GDM1 (cell line): ENCODE results near the gene TLL2.

Experiments
- DNase-seq: peaks from one replicate; lab custom pipeline; 2025; lab: John Stamatoyannopoulos, UW

The TLL2 gene

DNA sequence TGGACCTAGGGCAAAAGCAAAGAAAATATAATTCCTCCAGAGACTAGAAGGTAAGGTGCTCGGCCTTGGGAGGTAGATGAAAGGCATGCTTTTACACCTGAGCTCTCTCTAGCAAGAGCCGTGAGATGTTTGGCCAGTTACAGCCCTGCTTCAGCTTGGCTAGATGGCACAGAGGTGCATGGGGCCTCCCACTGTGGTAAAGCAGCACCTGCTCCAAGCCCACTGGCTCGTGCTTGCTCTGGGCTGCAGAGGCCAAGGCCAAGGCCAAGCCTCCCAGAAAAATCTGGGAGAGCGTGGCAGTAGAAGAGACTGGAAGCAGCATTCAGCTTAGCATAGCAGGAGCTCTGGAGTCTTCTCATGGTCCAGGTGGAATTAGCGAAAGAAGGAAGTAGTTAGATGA is 123.9 kb downstream of the TLL2 start:
- DNase-seq, result no peak

GRCh38 chr10:96387601-96388000 is 126.1 kb downstream of the TLL2 start:
- DNase-seq, result no peak

GRCh38 chr10:96387161-96387560 is 126.6 kb downstream of the TLL2 start:
- DNase-seq, result no peak

DNA sequence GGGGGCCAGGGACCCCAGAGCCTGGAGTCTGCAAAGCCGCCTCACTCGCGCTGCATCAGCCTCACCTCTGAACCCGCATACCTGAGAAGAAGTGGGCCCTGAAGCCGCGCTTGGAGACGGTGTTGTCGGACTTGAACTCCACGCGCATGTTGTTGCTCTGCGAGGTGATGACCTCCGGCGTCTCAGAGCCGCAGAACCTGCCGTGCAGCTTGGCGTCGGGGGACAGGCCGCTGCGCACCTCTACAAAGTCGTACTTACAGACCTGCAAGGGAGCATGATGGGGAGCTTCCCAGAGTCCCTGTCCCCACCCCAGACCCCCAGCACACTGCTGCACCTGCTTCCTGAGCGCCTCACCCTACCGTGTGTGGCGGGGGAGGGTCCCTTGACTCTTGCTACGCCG is 129.2 kb downstream of the TLL2 start:
- DNase-seq, result no peak

DNA sequence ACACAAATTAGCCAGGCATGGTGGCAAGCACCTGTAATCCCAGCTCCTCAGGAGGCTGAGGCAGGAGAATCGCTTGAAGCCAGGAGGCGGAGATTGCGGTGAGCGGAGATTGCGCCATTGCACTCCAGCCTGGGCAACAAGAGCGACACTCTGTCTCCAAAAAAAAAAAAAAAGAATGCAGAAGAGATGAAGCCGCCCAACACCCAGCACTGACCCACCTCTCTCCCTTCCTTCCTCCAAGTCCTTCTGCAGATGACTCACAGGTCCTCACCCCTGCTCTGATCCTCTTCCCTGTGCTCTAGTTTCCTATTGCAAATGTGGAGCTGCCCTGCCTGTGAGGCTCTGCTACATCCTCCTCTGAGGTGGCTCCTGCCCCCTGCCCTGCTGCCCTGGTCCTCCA is 132.9 kb downstream of the TLL2 start:
- no peak for DNase-seq

- no peak for DNase-seq
These were observed 134.0 kb downstream of the TLL2 start for GRCh38 chr10:96379758-96380157.

GRCh38 chr10:96378741-96379140 is 135.0 kb downstream of the TLL2 start:
- no peak for DNase-seq

DNA sequence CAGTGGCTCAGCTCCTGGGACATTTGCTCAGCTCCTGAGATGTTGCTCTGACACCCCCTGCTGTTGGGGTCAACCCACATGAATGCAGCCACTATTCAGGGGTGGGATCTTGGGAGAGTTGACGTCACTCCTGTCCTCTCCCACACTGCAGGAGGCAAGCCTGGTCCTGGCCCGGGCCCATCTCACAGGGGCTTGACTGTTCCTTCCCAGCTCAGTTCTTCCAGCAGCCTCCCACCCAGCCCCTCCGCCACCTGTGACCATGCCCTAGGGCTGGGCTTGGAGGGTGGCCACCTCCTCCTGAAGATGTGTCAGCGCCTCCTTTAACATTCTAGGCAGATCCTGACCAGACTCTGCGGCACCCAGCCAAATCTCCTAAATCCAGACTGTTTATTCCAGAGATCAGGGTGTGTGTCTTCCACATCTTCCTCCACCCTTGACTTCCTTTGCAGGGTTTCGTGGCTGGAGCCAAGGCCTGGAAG is 135.9 kb downstream of the TLL2 start:
- no peak for DNase-seq

- DNase-seq, result no peak
These were observed 137.2 kb downstream of the TLL2 start for GRCh38 chr10:96376483-96376882.

DNA sequence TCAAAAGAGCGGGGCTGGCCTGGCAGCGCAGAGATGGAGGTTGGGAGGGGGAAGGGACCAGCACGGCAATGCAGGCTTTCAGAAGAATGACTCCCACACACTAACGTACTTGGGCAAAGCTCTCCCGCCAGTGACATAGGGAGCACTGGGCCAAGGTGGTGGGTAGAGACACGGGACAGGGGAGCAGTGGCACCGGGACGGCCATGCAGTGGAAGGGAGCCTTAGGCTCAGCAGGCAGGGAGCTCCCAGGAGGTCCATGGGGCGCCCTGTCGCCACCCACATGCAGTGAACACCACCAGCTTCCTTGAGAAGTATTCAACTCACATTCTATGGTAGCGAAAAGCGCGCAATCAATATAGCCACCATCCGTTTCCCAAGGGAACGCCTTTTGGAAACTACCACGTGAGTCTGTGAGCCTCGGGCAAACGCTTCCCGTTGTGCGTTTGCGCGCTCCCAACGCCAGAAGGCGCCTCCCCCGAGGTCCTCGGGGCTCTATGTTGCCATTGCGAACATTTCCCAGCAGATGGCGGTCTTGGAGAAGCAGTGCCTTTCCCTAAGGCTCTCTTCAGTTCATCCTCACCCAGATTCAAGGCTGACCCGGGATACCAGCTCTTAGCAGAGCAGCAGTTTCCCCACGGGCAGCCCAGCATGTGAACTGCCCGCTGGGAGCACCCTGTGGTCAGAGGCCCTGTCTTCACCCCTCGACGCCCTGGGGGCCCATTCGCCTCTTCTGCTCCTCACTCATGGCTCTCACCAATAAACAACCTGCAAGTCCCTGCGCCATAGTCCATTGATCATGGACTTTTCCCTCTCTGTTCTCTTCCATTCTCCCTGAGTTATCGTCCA is 138.5 kb downstream of the TLL2 start:
- DNase-seq, result peak; percentile 71

GRCh38 chr10:96374639-96374984 is 139.1 kb downstream of the TLL2 start:
- no peak for DNase-seq

GRCh38 chr10:96374004-96374403 is 139.7 kb downstream of the TLL2 start:
- DNase-seq, result no peak

DNA sequence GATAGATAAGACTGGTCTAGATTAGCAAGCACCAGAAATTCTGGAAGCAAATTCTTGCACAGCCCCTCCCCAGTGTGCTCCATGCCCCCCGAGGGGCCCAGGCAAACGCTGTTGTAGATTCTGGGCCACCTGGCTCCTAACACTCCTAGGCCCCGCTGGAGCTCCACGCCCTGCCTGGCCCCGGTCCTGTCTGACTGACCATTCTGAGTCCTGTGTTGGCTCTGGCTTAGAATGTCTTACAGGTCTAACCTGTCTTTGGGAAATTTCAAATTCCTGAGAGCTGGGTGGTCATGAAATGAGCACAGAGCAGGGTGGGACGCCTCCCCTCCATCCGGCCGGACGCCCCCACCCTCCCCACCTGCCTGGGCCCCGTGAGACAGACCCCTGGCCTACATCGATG is 142.4 kb downstream of the TLL2 start:
- no peak for DNase-seq

- peak; percentile 14 for DNase-seq
These were observed 143.1 kb downstream of the TLL2 start for GRCh38 chr10:96370584-96371157.

DNA sequence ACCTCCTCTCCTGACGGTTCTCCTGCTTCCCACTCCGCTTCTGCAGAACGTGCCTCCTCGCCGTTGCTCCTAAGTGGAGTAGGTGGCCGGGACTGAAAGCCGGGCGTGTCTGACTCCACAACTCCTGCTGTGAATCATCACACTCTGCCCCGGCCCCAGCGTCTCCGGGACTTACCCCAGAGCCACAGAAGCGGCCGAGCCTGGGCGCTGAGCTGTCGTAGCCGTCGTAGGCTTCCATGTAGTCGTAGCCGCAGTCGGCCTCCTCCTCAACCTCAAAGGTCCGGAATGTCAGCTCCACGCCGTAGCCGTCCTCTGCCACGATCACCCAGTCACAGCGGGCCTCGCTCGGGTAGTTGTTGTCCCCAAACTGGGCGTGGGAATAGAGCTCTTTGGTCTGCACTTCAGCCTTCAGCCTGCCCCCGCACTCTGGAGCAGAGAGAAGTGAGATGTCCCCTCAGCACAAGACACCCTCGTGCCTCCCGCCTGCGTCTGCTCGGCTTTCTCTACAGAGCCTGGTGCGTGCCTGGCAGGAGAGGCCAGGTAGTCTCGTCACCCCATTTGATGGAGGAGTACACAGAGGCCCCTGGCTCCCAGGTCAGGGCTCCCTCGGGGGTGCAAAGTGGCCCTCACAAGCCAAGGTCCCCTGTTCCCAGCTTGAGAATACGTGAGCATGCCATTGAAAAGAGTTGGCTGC is 143.7 kb downstream of the TLL2 start:
- DNase-seq, result no peak

DNA sequence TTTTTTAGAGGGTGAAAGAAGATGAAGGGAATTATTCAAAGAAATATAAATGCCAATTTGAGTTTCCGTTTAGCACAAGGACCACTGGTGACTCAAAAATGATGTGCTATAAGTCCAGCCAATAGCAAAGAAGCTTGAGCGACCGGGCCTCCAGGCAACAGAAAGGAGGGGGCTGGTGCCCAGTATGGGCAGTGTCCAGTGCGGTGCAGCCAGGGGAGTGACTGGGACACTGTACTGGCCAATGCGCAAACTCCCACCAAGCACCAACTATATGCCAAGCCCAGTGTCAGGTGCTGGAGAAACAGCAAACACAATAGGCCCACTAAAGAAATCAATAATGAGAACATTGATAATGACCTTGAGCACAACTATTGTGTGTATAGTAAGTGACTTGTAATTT is 144.8 kb downstream of the TLL2 start:
- no peak for DNase-seq

GRCh38 chr10:96367470-96367869 is 146.3 kb downstream of the TLL2 start:
- no peak for DNase-seq

DNA sequence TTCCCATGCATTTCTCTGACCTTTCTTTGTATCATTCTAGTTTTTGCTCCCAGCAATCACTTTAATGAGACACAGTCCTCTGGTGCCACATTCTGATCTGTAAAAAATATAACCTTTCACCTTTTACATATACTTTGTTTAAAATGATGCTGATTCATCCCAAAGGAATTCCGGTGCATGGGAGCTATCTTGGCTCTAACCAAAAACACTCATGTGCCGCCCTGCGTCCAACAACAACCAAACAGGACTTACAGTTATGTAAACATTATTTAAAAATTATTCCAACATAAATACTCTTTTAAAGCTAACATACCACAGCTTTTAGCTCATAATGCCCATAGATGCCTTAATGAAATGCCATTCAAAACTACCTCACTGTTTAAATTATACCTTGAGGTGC is 147.2 kb downstream of the TLL2 start:
- no peak for DNase-seq

DNA sequence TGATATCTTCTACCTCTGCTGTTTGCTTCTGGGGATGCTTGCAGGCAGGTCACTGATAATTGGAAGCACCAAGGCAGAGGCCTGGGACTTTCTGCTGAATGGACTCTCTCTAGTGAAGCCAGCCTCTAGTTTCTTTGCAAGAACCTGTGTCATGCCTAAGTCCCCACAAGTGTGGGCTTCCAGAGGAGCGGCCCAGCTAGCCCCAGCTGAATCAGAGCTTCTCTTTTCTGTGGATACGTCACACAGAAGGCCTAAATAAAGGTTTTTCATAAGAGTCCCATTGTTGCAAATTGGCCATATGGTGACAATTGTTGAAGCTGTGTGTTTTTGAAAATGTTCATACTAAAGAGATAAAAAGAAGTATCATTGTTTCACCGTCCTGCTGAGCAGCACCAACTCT is 148.2 kb downstream of the TLL2 start:
- DNase-seq, result no peak

DNA sequence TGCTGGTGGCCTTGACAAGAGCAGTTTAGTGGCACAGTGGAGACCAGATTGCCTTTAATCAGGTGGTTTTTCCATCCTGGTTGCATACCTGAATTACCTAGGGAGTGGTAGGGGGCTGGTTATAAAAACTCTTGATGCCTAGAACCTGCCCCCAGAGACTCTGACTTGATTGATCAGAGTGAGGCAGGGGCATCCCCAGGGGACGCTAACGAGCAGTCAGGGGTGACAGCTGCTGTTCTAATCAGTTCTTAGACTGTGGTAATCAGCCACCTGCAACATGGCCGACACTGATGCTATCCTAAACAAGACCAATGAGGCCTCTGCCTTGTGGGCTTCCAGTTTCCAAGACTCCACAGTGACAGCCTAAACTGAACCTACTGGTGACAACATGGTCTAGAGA is 153.0 kb downstream of the TLL2 start:
- no peak for DNase-seq

- no peak for DNase-seq
These were observed 153.4 kb downstream of the TLL2 start for GRCh38 chr10:96360331-96360730.

DNA sequence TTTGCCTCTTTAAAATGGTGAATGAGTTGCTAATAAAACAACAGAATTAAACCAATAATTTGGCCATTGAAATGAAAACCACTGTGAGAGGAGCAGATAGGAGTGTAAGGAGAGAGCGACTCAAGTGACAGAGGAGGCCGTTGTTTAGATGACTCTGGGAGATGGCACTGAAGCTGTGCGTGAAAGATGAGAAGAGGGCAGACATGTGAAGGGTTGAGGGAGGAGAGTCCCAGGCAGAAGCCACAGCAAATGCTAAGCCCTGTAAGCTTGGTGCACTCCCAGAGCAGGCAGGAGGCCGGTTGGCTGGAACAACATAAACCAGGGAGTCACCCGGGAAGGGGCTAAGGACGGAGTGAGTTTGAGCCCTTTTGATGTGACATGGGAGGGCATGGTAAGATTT is 154.1 kb downstream of the TLL2 start:
- DNase-seq, result no peak

DNA sequence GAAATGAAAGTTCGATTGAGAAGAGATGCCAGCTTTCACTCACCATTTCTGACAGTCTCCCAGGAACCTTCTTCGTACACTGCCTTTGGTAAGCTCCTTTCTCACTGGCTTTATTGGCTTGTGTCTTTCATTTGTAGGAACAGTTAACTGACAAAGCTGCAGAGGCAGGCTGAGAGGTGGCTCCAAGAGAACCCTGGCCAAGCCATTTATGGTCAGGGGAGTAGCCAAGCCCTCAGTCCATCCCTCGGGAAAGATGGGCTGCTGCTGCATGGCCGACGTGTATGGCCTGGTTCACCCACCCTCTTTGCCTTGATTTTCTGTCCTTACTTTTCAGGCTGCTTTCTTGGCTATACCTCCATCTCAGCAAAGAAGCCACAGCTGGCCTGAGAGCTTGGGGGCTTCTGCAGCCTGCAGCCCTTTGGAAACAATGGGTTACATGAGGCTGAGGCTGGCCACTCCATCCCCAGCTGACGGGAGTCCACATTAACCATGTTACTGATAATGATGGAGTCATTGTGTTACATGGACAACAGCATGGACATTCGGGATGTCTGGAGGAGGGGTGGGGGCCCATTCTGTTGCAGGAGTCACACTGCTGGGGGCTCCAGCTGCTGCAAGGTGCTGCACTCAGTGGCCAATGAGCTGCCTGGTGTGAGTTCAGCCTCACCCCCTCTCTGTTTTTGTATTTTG is 154.7 kb downstream of the TLL2 start, which contains the start of gene OPALIN:
OPALIN (minus strand) TSS at position 152 of the 690 bp plus-strand sequence; CDS start at position 46, 106 bp downstream.
- DNase-seq, result no peak
